22Rv1 (cell line): ENCODE data around the gene CES1.
"Not testable (repeated sequence)": the region's sequence is repeated elsewhere in the genome, so short reads cannot be mapped to it uniquely, and the experiment has no call there.

Experiments used
- H3K27ac ChIP-seq: fragments of 450-650 bp; 2 replicates; pipeline ENCODE4 v1.5.1; 2017
- ZFX ChIP-seq: fragments of 450-650 bp; IDR thresholded peaks from 2 replicates; pipeline ENCODE4 v1.6.1; 2017; ENCODE audit warnings: antibody characterized with exemption, borderline replicate concordance
- TF ChIP-seq, protein P1 (sequence below): fragments of 450-650 bp; IDR thresholded peaks from 2 replicates; pipeline ENCODE4 v1.5.1; 2017; ENCODE audit warnings: mild to moderate bottlenecking

CES1 gene

DNA sequence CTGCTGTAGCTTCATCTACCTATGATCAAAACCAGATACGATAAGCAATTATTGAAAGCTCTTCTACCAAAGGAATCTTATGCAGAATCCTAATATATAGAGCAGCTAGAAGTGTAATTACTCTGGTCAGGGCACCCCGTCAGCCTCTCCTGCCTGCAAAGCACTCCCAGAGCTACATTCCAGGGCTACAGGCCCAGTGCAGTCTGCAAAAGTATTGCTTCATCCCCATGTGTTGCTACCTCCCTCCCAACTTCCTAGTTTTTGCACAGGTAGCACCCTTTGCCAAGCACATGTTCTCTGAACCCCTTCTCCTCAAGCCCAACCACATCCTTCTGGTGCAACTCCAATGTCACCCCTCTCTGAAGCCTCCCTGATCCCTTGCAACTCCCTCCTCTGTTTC lies 35.2 kb upstream of the CES1 start:
- no peak overlapping the region for H3K27ac ChIP-seq
- TF ChIP-seq ZFX = no peak
- TF ChIP-seq, protein P1, sequence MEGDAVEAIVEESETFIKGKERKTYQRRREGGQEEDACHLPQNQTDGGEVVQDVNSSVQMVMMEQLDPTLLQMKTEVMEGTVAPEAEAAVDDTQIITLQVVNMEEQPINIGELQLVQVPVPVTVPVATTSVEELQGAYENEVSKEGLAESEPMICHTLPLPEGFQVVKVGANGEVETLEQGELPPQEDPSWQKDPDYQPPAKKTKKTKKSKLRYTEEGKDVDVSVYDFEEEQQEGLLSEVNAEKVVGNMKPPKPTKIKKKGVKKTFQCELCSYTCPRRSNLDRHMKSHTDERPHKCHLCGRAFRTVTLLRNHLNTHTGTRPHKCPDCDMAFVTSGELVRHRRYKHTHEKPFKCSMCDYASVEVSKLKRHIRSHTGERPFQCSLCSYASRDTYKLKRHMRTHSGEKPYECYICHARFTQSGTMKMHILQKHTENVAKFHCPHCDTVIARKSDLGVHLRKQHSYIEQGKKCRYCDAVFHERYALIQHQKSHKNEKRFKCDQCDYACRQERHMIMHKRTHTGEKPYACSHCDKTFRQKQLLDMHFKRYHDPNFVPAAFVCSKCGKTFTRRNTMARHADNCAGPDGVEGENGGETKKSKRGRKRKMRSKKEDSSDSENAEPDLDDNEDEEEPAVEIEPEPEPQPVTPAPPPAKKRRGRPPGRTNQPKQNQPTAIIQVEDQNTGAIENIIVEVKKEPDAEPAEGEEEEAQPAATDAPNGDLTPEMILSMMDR = no peak

DNA sequence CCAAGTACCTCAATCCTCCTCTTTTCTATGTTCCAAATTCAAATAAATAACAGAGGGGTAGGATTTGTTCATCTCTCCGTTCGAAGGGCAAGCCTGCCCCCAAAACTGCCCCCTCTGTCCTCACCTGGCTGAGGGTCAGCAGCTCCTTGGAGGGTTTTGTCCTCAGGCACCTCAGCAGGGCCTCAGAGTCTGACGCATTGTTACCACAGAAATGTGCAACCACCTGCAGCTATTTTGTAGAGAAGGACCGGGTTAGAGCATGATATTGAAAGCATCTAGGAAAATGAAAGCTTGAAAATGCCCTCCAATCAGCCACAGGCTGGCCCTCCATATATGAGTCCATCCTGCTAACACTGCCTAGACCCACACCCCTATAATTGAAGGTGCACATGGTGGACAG lies 28.4 kb upstream of the CES1 start:
- TF ChIP-seq, protein P1 = no peak
- TF ChIP-seq ZFX = no peak
- no peak overlapping the region for H3K27ac ChIP-seq

DNA sequence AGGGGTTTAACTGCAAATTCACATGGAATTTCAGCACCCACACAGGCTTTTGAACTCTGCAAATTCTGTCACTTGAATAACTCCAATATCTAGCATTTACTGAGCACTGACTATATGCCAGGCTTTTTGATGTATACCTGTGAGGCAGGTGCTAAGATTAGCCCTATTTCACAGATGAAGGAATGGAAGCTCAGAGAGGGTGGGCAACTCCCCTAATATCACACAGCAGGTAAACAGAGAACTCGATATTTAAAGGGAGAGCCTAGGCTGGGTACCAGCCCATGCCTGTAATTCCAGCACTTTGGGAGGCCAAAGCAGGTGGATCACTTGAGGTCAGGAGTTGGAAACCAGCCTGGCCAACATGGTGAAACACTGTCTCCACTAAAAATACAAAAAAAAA lies 24.8 kb upstream of the CES1 start:
- not testable (repeated sequence) for H3K27ac ChIP-seq

DNA sequence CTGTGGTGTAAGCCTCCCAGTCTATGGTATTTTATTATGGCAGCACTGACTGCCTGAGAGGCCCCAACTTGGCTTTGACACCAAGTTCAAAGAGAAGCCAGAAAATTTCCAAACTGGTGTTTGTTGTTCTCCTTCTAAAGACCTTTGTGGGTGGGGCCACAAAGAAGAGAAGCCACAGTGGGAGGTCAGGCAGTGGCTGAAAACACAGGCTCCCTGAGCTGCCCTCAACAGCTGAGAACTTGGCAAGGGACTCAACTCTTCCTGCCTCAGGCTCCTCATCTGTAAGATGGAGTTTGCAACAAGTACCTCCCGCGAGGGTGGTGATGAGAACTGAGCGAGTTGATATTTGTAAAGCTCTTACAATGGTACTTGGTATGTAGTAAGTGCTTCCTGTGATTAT lies 24.1 kb upstream of the CES1 start:
- TF ChIP-seq, protein P1 = no peak
- TF ChIP-seq ZFX = no peak
- no peak overlapping the region for H3K27ac ChIP-seq

DNA sequence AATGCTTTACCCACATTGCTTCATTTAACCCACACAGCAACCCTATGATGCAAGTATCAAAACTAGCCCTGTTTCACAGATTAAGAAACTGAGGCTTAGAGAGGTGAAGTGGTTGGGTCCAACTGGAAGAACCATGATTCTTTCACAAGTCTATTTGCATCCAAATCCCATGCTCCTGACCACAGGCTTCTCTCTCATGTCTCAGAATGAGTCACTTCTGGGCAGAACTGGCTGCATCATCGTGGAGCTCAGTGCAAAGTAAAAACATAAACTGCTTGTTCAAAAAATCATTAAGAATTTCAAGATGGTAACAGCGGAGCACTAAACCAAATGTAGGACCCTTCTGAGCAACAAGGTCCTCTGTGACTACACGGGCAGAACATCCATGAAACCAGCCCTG lies 20.2 kb upstream of the CES1 start:
- TF ChIP-seq, protein P1 = no peak
- no peak for TF ChIP-seq ZFX
- no peak overlapping the region for H3K27ac ChIP-seq

DNA sequence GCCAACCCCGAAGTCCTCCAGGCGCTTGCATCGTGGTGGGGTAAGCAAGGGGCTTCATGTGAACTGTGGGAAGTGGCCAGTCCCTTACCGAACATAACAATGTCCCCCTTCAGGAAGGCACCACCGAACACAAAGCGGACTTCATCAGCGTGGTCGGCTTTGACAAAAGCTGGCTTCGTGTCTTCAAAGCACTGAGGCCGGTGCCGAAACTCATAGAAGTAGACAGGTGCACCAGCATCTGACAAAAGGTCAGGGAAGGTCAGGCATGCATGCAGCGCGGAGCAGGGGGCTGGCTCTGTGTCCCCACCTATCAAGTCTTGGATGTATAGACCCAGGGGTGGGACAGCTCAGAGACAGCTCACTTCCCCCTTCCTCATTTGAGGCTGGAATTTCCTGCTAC lies 16.6 kb upstream of the CES1 start:
- TF ChIP-seq, protein P1 = no peak
- no peak for TF ChIP-seq ZFX

DNA sequence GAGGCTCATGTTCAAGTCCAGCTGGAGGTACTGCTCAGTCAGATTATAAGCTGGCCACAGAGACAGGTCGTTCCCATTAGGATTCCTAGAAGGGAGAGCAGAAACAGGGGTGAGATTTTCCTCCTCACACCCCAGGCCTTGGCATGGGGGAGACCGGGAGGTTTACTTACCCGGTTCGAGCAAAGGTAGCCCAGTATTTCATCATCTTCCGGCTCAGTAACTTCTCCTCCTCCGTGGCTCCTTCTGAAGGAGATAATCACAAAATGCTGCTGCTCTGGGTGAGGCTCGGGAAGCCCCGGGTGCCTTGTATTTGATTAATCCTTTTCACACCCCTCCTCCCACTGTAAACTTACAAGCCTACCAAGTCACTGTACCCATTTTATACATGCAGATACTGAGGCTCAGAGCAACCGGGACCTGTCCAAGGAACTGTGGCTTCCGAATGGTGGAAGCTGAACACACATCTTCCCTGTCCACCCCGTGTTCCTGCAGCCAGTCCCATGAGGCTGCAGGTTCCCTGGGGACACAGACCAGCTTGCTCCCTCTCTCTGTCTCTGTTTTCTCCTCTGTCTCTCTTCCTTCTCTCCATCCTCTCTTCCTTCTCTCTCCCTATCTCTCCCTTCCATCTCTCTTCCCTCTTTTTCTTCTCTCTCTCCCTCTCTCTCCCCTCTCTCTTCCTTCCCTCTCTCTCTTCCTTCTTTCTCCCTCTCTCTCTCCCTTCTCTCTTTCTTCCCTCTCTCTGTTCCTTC lies 13.9 kb upstream of the CES1 start:
- H3K27ac ChIP-seq = no peak overlapping the region
- no peak for TF ChIP-seq ZFX
- TF ChIP-seq, protein P1 = no peak

More for the DNA sequence above, 16.6 kb upstream of the CES1 start:
- H3K27ac ChIP-seq = no peak overlapping the region

DNA sequence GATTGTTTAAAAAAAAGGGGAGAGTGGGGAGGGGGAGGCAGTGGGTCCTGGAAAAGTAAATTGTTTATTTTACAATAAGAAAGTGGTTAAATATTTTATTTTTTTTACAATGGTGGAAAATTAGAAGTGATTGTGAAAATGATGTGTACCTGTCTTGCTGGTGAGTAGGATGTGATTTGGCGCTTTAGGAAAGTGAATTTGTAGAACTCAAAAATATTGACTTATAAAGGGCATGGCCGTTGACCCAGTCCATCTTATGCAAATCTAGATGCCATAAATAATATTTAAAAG lies 10.2 kb upstream of the CES1 start:
- TF ChIP-seq, protein P1 = peak; percentile 37
- TF ChIP-seq ZFX = no peak

More for the DNA sequence above, 10.2 kb upstream of the CES1 start:
- H3K27ac ChIP-seq = no peak overlapping the region
